Nephron (organoid): ENCODE results near the gene EPB41L4B.

Source experiments
- H3K27ac Mint-ChIP-seq, 3 experiments: 2 replicates each; pipeline ENCODE4 v1.8.0; 2020; ENCODE audit warnings: mixed read lengths in 3 of 3, mild to moderate bottlenecking in 2 of 3, moderate library complexity in 1 of 3
- H3K27me3 Mint-ChIP-seq: 2 replicates; pipeline ENCODE4 v1.8.0; 2021; ENCODE audit warnings: low read depth, mild to moderate bottlenecking, moderate library complexity, mixed read lengths
- H3K36me3 Mint-ChIP-seq: 2 replicates; pipeline ENCODE4 v1.8.0; 2020; ENCODE audit warnings: low read depth, mixed read lengths
- H3K4me1 Mint-ChIP-seq: 2 replicates; pipeline ENCODE4 v1.8.0; 2020; ENCODE audit warnings: mixed read lengths
- H3K4me3 Mint-ChIP-seq, 3 experiments: 2 replicates each; pipeline ENCODE4 v1.8.0; 2020; ENCODE audit warnings: mild to moderate bottlenecking in 3 of 3, mixed read lengths in 3 of 3, moderate library complexity in 2 of 3
- H3K9me3 Mint-ChIP-seq: 2 replicates; pipeline ENCODE4 v1.8.0; 2020; ENCODE audit warnings: mixed read lengths
- CTCF ChIP-seq, 3 experiments: fragments of 200-600 bp; sonication (generic); IDR thresholded peaks; one replicate each; pipeline ENCODE4 v1.5.0; 2021; ENCODE audit warnings: antibody characterized with exemption in 3 of 3; ENCODE audit not compliant: unreplicated experiment in 3 of 3

EPB41L4B gene

GRCh38 chr9:109191746-109192145, 129.1 kb downstream of the EPB41L4B start:
- Mint-ChIP-seq H3K36me3 (no peaks in the 10 kb centered on the region), H3K27me3 (peaks cover 13% of the 10 kb centered on the region), H3K4me3 (no peak overlapping the region)

GRCh38 chr9:109190151-109190550, 130.7 kb downstream of the EPB41L4B start:
- Mint-ChIP-seq H3K27me3 (peaks cover 15% of the 10 kb centered on the region), H3K27ac (no peak overlapping the region), H3K9me3 (no peaks in the 10 kb centered on the region), H3K4me1 (no peaks in the 10 kb centered on the region), H3K36me3 (no peaks in the 10 kb centered on the region), H3K4me3 (no peak overlapping the region)
- TF ChIP-seq CTCF (IDR thresholded peaks at IDR 0.05; ENCODE audit: unreplicated experiment in 3 of 3): no peak

More at GRCh38 chr9:109191746-109192145, 129.1 kb downstream of the EPB41L4B start:
- Mint-ChIP-seq H3K4me1 (no peaks in the 10 kb centered on the region), H3K27ac (no peak overlapping the region), H3K9me3 (no peaks in the 10 kb centered on the region)
- no peak for TF ChIP-seq CTCF (IDR thresholded peaks at IDR 0.05; ENCODE audit: unreplicated experiment in 3 of 3)

GRCh38 chr9:109186857-109187520, 133.9 kb downstream of the EPB41L4B start:
- Mint-ChIP-seq H3K4me3 (no peak overlapping the region), H3K36me3 (no peaks in the 10 kb centered on the region), H3K9me3 (no peaks in the 10 kb centered on the region), H3K27me3 (peaks cover 10% of the 10 kb centered on the region), H3K27ac (no peak overlapping the region), H3K4me1 (no peaks in the 10 kb centered on the region)
- TF ChIP-seq CTCF (IDR thresholded peaks at IDR 0.05; ENCODE audit: unreplicated experiment in 3 of 3): no peak

GRCh38 chr9:109182940-109183798, 137.7 kb downstream of the EPB41L4B start:
- H3K27ac Mint-ChIP-seq: no peak overlapping the region
- H3K36me3 Mint-ChIP-seq: no peaks in the 10 kb centered on the region
- H3K27me3 Mint-ChIP-seq: peaks cover 17% of the 10 kb centered on the region
- peak; percentile 18 to 44 (median 26) for TF ChIP-seq CTCF (IDR thresholded peaks at IDR 0.05; ENCODE audit: unreplicated experiment in 3 of 3)
- H3K9me3 Mint-ChIP-seq: no peaks in the 10 kb centered on the region
- H3K4me1 Mint-ChIP-seq: no peaks in the 10 kb centered on the region
- H3K4me3 Mint-ChIP-seq: no peak overlapping the region

- Mint-ChIP-seq H3K4me1 (no peaks in the 10 kb centered on the region), H3K9me3 (no peaks in the 10 kb centered on the region), H3K27ac (no peak overlapping the region), H3K36me3 (no peaks in the 10 kb centered on the region), H3K27me3 (peaks cover 17% of the 10 kb centered on the region), H3K4me3 (no peak overlapping the region)
- TF ChIP-seq CTCF (IDR thresholded peaks at IDR 0.05; ENCODE audit: unreplicated experiment in 3 of 3): no peak
Observed at GRCh38 chr9:109182550-109182939, 138.3 kb downstream of the EPB41L4B start.
